Sciatic nerve (tissue), 1 donor: Measurements from ENCODE around the gene OR2M3. TPM values are rescaled to one million over a fixed set of nuclear protein-coding genes. Genes with fewer than 3 reads are reported as not detected.

Source experiments
- total RNA-seq: library from RNA; stranded (reverse); fragmentation: NEBNext Ultra II Directional; extraction: Animal tissue kit (Norgen Biotek cat#: 25700); gene quantifications from one replicate; pipeline ENCODE4 v1.2.1, GENCODE V29; 2021
- donor health status: DM: no; HTN: no; CAD: no.

Gene OR2M3
- total RNA-seq, 1 donor from 2014 or later, result 0.04 TPM

Other genes with a start within 250 kb of the OR2M3 start
- gene OR2L8, start 248.4 kb upstream of the OR2M3 start, total RNA-seq, result 0.53 TPM
- gene OR2AK2, start 232.0 kb upstream of the OR2M3 start, total RNA-seq, result not detected
- gene OR2L5, start 183.6 kb upstream of the OR2M3 start, total RNA-seq, result not detected
- gene OR2L2, start 167.2 kb upstream of the OR2M3 start, total RNA-seq, result 0.53 TPM
- 0.13 TPM for gene OR2L3, start 150.4 kb upstream of the OR2M3 start, total RNA-seq
- gene OR2L13, start 102.1 kb upstream of the OR2M3 start, total RNA-seq, result 0.36 TPM
- not detected for gene OR2M5, start 52.1 kb upstream of the OR2M3 start, total RNA-seq
- not detected for gene OR2M2, start 22.4 kb upstream of the OR2M3 start, total RNA-seq
- gene OR2M4, start 34.2 kb downstream of the OR2M3 start, total RNA-seq, result not detected
- not detected for gene OR2T33, start 80.7 kb downstream of the OR2M3 start, total RNA-seq
- not detected for gene OR2T12, start 106.2 kb downstream of the OR2M3 start, total RNA-seq
- not detected for gene OR2M7, start 127.3 kb downstream of the OR2M3 start, total RNA-seq
- gene OR14C36, start 151.5 kb downstream of the OR2M3 start, total RNA-seq, result not detected
- gene OR2T4, start 164.4 kb downstream of the OR2M3 start, total RNA-seq, result not detected
- gene OR2T6, start 178.5 kb downstream of the OR2M3 start, total RNA-seq, result not detected
- gene OR2T1, start 205.8 kb downstream of the OR2M3 start, total RNA-seq, result not detected
- gene OR2T2, start 248.4 kb downstream of the OR2M3 start, total RNA-seq, result not detected